ENCODE data around the gene CLSTN2.

The CLSTN2 gene

GRCh38 chr3:140051019-140051957, 116.3 kb downstream of the CLSTN2 start:
- DNase-seq (ENCODE audit: low read depth, low spot score) = no peak

- DNase-seq (ENCODE audit: low read depth, low spot score) = no peak
These were observed 118.1 kb downstream of the CLSTN2 start for GRCh38 chr3:140052771-140053702.

- no peak for DNase-seq (ENCODE audit: low read depth, low spot score)
These were observed 118.8 kb downstream of the CLSTN2 start for GRCh38 chr3:140053794-140054193.

- DNase-seq (ENCODE audit: low read depth, low spot score) = no peak
These were observed 120.3 kb downstream of the CLSTN2 start for GRCh38 chr3:140055092-140055791.

GRCh38 chr3:140056047-140056446, 121.1 kb downstream of the CLSTN2 start:
- DNase-seq (ENCODE audit: low read depth, low spot score) = no peak

GRCh38 chr3:140061211-140061610, 126.2 kb downstream of the CLSTN2 start:
- DNase-seq (ENCODE audit: low read depth, low spot score) = no peak

GRCh38 chr3:140062461-140062860, 127.5 kb downstream of the CLSTN2 start:
- DNase-seq (ENCODE audit: low read depth, low spot score) = no peak

GRCh38 chr3:140067487-140067886, 132.5 kb downstream of the CLSTN2 start:
- no peak for DNase-seq (ENCODE audit: low read depth, low spot score)

- DNase-seq (ENCODE audit: low read depth, low spot score) = no peak
These were observed 133.6 kb downstream of the CLSTN2 start for GRCh38 chr3:140068494-140069017.

- no peak for DNase-seq (ENCODE audit: low read depth, low spot score)
These were observed 138.5 kb downstream of the CLSTN2 start for GRCh38 chr3:140073278-140074045.

- no peak for DNase-seq (ENCODE audit: low read depth, low spot score)
These were observed 141.6 kb downstream of the CLSTN2 start for GRCh38 chr3:140076552-140076951.

GRCh38 chr3:140077406-140077805, 142.4 kb downstream of the CLSTN2 start:
- no peak for DNase-seq (ENCODE audit: low read depth, low spot score)

- no peak for DNase-seq (ENCODE audit: low read depth, low spot score)
These were observed 143.4 kb downstream of the CLSTN2 start for GRCh38 chr3:140078343-140078742.

- no peak for DNase-seq (ENCODE audit: low read depth, low spot score)
These were observed 144.0 kb downstream of the CLSTN2 start for GRCh38 chr3:140078940-140079339.

GRCh38 chr3:140081887-140082286, 146.9 kb downstream of the CLSTN2 start:
- no peak for DNase-seq (ENCODE audit: low read depth, low spot score)

GRCh38 chr3:140085001-140085400, 150.0 kb downstream of the CLSTN2 start:
- DNase-seq (ENCODE audit: low read depth, low spot score) = no peak

GRCh38 chr3:140086642-140087041, 151.7 kb downstream of the CLSTN2 start:
- no peak for DNase-seq (ENCODE audit: low read depth, low spot score)

GRCh38 chr3:140088058-140088457, 153.1 kb downstream of the CLSTN2 start:
- DNase-seq (ENCODE audit: low read depth, low spot score) = no peak

- DNase-seq (ENCODE audit: low read depth, low spot score) = no peak
These were observed 153.5 kb downstream of the CLSTN2 start for GRCh38 chr3:140088513-140088912.

- DNase-seq (ENCODE audit: low read depth, low spot score) = no peak
These were observed 154.6 kb downstream of the CLSTN2 start for GRCh38 chr3:140089403-140090072.
